HepG2 (cell line): ENCODE data around the gene UGGT1. TPM values are rescaled to one million over a fixed set of nuclear protein-coding genes. Genes with fewer than 3 reads are reported as not detected.
A peak's percentile ranks its signal among the peaks of the same experiment; 100 is the strongest.

Source experiments
- ASH2L ChIP-seq: fragments of 300-600, 200-600 bp; sonication (generic); IDR thresholded peaks from 2 replicates; pipeline ENCODE4 v1.7.0; 2017; ENCODE audit warnings: low read depth, mild to moderate bottlenecking, moderate library complexity, mixed read lengths, low read length; ENCODE audit not compliant: insufficient read length
- CC2D1A ChIP-seq: sonication (generic); formaldehyde crosslinking; IDR thresholded peaks from 2 replicates; pipeline ENCODE4 v1.8.1; 2023; ENCODE audit warnings: mild to moderate bottlenecking, missing genetic modification reagents
- KDM5A ChIP-seq: fragments of 200-600 bp; sonication (generic); IDR thresholded peaks from 2 replicates; pipeline ENCODE4 v1.7.0; 2018; ENCODE audit warnings: antibody characterized with exemption, mild to moderate bottlenecking, low read length, borderline replicate concordance
- KLF15 ChIP-seq: sonication (generic); formaldehyde crosslinking; IDR thresholded peaks from 2 replicates; pipeline ENCODE4 v1.8.1; 2023; ENCODE audit warnings: borderline replicate concordance, mild to moderate bottlenecking, inconsistent platforms, missing genetic modification reagents, mixed read lengths
- KMT2A ChIP-seq: sonication (generic); formaldehyde crosslinking; IDR thresholded peaks from 2 replicates; pipeline ENCODE4 v1.4.0; 2020; ENCODE audit warnings: missing genetic modification reagents
- MTA1 ChIP-seq: sonication (generic); formaldehyde crosslinking; IDR thresholded peaks from 2 replicates; pipeline ENCODE4 v1.4.0; 2020; ENCODE audit warnings: missing genetic modification reagents, mild to moderate bottlenecking, borderline replicate concordance
- NFRKB ChIP-seq: fragments of 450-650 bp; IDR thresholded peaks from 2 replicates; pipeline ENCODE4 v1.6.1; 2017
- NPAS2 ChIP-seq: sonication (generic); formaldehyde crosslinking; IDR thresholded peaks from 2 replicates; pipeline ENCODE4 v1.8.0; 2022; ENCODE audit warnings: mild to moderate bottlenecking, missing genetic modification reagents, borderline replicate concordance
- PHB2 ChIP-seq: fragments of 450-650 bp; IDR thresholded peaks from 2 replicates; pipeline ENCODE4 v1.6.1; 2018; ENCODE audit not compliant: partially characterized antibody
- POGK ChIP-seq: sonication (generic); formaldehyde crosslinking; conservative IDR thresholded peaks from 2 replicates; pipeline ENCODE4 v1.8.0; 2022; ENCODE audit warnings: mild to moderate bottlenecking, moderate library complexity, missing genetic modification reagents
- RORA ChIP-seq: sonication (generic); formaldehyde crosslinking; IDR thresholded peaks from 2 replicates; pipeline ENCODE4 v1.5.0; 2020; ENCODE audit warnings: mild to moderate bottlenecking, missing genetic modification reagents, moderate library complexity
- SAP130 ChIP-seq: IDR thresholded peaks from 2 replicates; pipeline ENCODE4 v1.6.1; 2016; ENCODE audit warnings: low read depth
- SIN3A ChIP-seq: IDR thresholded peaks from 2 replicates; pipeline ENCODE4 v1.6.1; 2011; ENCODE audit warnings: low read depth, mild to moderate bottlenecking, control low read depth, low read length, borderline replicate concordance
- SRSF9 ChIP-seq: fragments of 200-400 bp; formaldehyde crosslinking; IDR thresholded peaks from 2 replicates; pipeline ENCODE4 v1.6.1; 2018; ENCODE audit warnings: borderline replicate concordance, mild to moderate bottlenecking, low read depth, low read length; ENCODE audit not compliant: insufficient read depth, poor library complexity, severe bottlenecking
- TRIM24 ChIP-seq: sonication (generic); formaldehyde crosslinking; IDR thresholded peaks from 2 replicates; pipeline ENCODE4 v1.8.0; 2022; ENCODE audit warnings: mild to moderate bottlenecking, missing genetic modification reagents
- ZMAT5 ChIP-seq: sonication (generic); formaldehyde crosslinking; IDR thresholded peaks from 2 replicates; pipeline ENCODE4 v1.5.0; 2020; ENCODE audit warnings: mild to moderate bottlenecking, low read depth, missing genetic modification reagents, borderline replicate concordance
- ZNF225 ChIP-seq: sonication (generic); formaldehyde crosslinking; IDR thresholded peaks from 2 replicates; pipeline ENCODE4 v1.4.0; 2020; ENCODE audit warnings: mild to moderate bottlenecking, missing genetic modification reagents
- ZNF30 ChIP-seq: sonication (generic); formaldehyde crosslinking; IDR thresholded peaks from 2 replicates; pipeline ENCODE4 v1.5.0; 2020; ENCODE audit warnings: mild to moderate bottlenecking, missing genetic modification reagents
- ZNF451 ChIP-seq: sonication (generic); formaldehyde crosslinking; IDR thresholded peaks from 2 replicates; pipeline ENCODE4 v1.5.0; 2020; ENCODE audit warnings: mild to moderate bottlenecking, missing genetic modification reagents
- ZNF552 ChIP-seq: sonication (generic); formaldehyde crosslinking; IDR thresholded peaks from 2 replicates; pipeline ENCODE4 v1.9.0; 2022; ENCODE audit warnings: missing genetic modification reagents, mild to moderate bottlenecking, borderline replicate concordance
- ZNF558 ChIP-seq: sonication (generic); formaldehyde crosslinking; IDR thresholded peaks from 2 replicates; pipeline ENCODE4 v1.9.0; 2022; ENCODE audit warnings: mild to moderate bottlenecking, missing genetic modification reagents, borderline replicate concordance
- ZNF567 ChIP-seq: sonication (generic); formaldehyde crosslinking; IDR thresholded peaks from 2 replicates; pipeline ENCODE4 v1.8.1; 2023; ENCODE audit warnings: mild to moderate bottlenecking, missing genetic modification reagents, borderline replicate concordance
- ZNF598 ChIP-seq: sonication (generic); formaldehyde crosslinking; IDR thresholded peaks from 2 replicates; pipeline ENCODE4 v1.5.1; 2020; ENCODE audit warnings: mild to moderate bottlenecking, missing genetic modification reagents, borderline replicate concordance
- ZNF800 ChIP-seq: sonication (generic); formaldehyde crosslinking; IDR thresholded peaks from 2 replicates; pipeline ENCODE4 v1.4.0; 2020; ENCODE audit warnings: missing genetic modification reagents
- polyA plus RNA-seq, 8 experiments: library from polyadenylated mRNA; depleted of rRNA in 3 of 8; stranded (reverse) in 7 of 8; unstranded in 1 of 8; fragments of >200 nt; fragmentation: Illumina TruSeq in 4 of 8; extraction: Trizol in 4 of 8; gene quantifications; 2 replicates each; pipeline versions ENCODE4 v1.2.1 to v1.2.3, GENCODE V29; 2011 to 2016; ENCODE audit warnings: low read depth in 4 of 8, missing spikeins in 1 of 8, mixed read lengths in 1 of 8; ENCODE audit not compliant: insufficient read depth in 1 of 8
- total RNA-seq, 5 experiments: library from RNA; depleted of rRNA; stranded (reverse); fragments of >200 nt; fragmentation: Illumina TruSeq; extraction: Trizol; gene quantifications; 2 replicates each; pipeline ENCODE4 v1.2.3, GENCODE V29; 2016; ENCODE audit warnings: low read depth in 1 of 5
- TF ChIP-seq, protein P1 (sequence below): sonication (generic); formaldehyde crosslinking; IDR thresholded peaks from 2 replicates; pipeline ENCODE4 v1.4.0; 2020; ENCODE audit warnings: missing genetic modification reagents

UGGT1 gene
- total and polyA plus RNA-seq, 2 of the 13 experiments (the other 11 are each of a cell fraction or from before 2014, with no cell fraction given), result 35.8 to 83.2 TPM

DNA sequence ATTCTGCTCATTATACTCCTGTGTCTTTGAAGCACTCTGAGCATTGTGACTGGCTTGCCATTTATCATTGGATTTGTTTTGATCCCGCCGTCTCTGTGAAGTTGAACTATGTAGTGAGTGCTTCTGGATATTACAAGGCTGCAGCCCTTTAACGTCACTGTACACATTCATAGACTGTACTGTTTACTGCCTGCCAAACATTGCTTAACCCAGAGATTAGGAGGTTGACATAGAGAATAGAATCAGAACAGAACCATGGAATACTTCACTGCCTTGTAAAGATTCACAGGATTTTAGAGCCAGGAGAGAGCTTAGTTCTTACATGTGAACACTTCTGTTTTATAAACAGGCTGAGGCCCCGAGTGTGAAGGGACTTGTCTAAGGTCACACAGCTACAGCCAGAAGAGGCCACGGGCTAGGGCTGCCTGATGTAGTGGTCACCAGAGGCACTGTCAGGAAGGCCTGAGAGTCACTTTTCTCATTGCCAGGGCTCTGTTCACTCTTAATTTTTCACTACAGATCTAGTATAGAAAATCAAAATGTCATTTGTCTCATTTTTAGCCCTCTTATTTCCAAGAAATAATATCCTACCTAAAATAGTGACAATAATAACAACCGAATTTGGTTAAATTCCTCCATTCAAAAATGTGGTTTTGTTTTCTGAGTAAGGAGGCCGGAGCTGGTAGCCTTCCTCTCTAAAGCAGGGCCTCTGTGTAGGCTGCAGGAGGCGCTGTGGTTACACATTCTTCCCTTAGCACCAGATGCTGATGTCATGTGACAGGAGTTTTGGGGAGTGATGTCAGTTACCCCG lies 87.9 kb downstream of the UGGT1 start (continued):
- no peak for TF ChIP-seq PHB2
- TF ChIP-seq, protein P1, sequence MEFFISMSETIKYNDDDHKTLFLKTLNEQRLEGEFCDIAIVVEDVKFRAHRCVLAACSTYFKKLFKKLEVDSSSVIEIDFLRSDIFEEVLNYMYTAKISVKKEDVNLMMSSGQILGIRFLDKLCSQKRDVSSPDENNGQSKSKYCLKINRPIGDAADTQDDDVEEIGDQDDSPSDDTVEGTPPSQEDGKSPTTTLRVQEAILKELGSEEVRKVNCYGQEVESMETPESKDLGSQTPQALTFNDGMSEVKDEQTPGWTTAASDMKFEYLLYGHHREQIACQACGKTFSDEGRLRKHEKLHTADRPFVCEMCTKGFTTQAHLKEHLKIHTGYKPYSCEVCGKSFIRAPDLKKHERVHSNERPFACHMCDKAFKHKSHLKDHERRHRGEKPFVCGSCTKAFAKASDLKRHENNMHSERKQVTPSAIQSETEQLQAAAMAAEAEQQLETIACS (CRISPR knock-in tag), result no peak
- TF ChIP-seq ZNF800 (CRISPR knock-in tag), result peak; percentile 91; the same call in 1 of the 2 replicates
- no peak for TF ChIP-seq TRIM24 (CRISPR knock-in tag)
- no peak for TF ChIP-seq ZNF225 (CRISPR knock-in tag)
- TF ChIP-seq POGK, result no peak; the same call in 1 of the 2 replicates
- TF ChIP-seq NPAS2 (CRISPR knock-in tag), result no peak
- no peak for TF ChIP-seq NFRKB
- no peak for TF ChIP-seq RORA (CRISPR knock-in tag)
- peak; percentile 90 for TF ChIP-seq SAP130
- no peak for TF ChIP-seq ZNF598 (CRISPR knock-in tag)
- no peak for TF ChIP-seq KLF15 (CRISPR knock-in tag)
- no peak for TF ChIP-seq ZNF567
- peak; percentile 60; the same call in 1 of the 2 replicates for TF ChIP-seq SIN3A
- TF ChIP-seq ZNF552, result no peak
- TF ChIP-seq CC2D1A (CRISPR knock-in tag), result 0 out of 2 replicates have a peak, but pooled peaks have one; percentile 21
- TF ChIP-seq ZNF30 (CRISPR knock-in tag), result no peak
- TF ChIP-seq ZNF451 (CRISPR knock-in tag), result no peak
- no peak for TF ChIP-seq KDM5A
- no peak for TF ChIP-seq KMT2A (CRISPR knock-in tag)
- TF ChIP-seq ZMAT5, result no peak
- no peak for TF ChIP-seq SRSF9
- no peak for TF ChIP-seq ZNF558 (CRISPR knock-in tag)
- TF ChIP-seq MTA1 (CRISPR knock-in tag), result no peak
- peak; percentile 92 for TF ChIP-seq ASH2L
